Measurements from ENCODE around the gene GPR156. TPM values are rescaled to one million over a fixed set of nuclear protein-coding genes. Genes with fewer than 3 reads are reported as not detected.

Gene GPR156
- total RNA-seq, 6 donors from 2014 or later: 0.20 to 1.0 (median 0.24) TPM; not detected in 1

GRCh38 chr3:120177707-120178306 lies 107.2 kb downstream of the GPR156 start:
- WGBS, 2 donors: 52 to 64% methylated on average over 2 of the region's 2 CpGs
- Histone ChIP-seq H3K27ac (peak overlapping the region; percentile 50 to 85 (median 62)), H3K27me3 (no peaks in the 10 kb centered on the region), H3K4me1 (peaks cover 14 to 18% (median 17%) of the 10 kb centered on the region in 4 donors), H3K9me3 (no peaks in the 10 kb centered on the region), H3K4me3 (no peak overlapping the region), H3K36me3 (no peaks in the 10 kb centered on the region)
- TF ChIP-seq POLR2A (IDR thresholded peaks at IDR 0.05): no peak
- TF ChIP-seq EP300 (IDR thresholded peaks at IDR 0.05): peak in 1 of 4 donors; percentile 36
- ATAC-seq (ENCODE audit: low FRiP score in 2 of 2) (peak; percentile 61 to 62), DNase-seq (peak in 1 of 2 donors; percentile 64)

- ATAC-seq (ENCODE audit: low FRiP score in 2 of 2) (peak; percentile 84 to 88), DNase-seq (peak in 1 of 2 donors; percentile 83)
- Histone ChIP-seq H3K27me3 (no peaks in the 10 kb centered on the region), H3K9me3 (no peaks in the 10 kb centered on the region), H3K4me1 (peaks cover 14 to 18% (median 17%) of the 10 kb centered on the region in 4 donors), H3K4me3 (no peak overlapping the region), H3K27ac (peak overlapping the region; percentile 50 to 85 (median 62)), H3K36me3 (no peaks in the 10 kb centered on the region)
- TF ChIP-seq CTCF (IDR thresholded peaks at IDR 0.05) (no peak), POLR2A (IDR thresholded peaks at IDR 0.05) (no peak), EP300 (IDR thresholded peaks at IDR 0.05) (peak in 1 of 4 donors; percentile 55), POLR2AphosphoS5 (IDR thresholded peaks at IDR 0.05) (peak; percentile 41 to 63)
- WGBS, 2 donors: 29 to 32% methylated on average over 6 of the region's 6 CpGs
Observed at GRCh38 chr3:120177151-120177550, 107.9 kb downstream of the GPR156 start.

GRCh38 chr3:120174811-120175539 lies 110.0 kb downstream of the GPR156 start:
- Histone ChIP-seq H3K27ac (no peak overlapping the region), H3K4me1 (peaks cover 14 to 18% (median 17%) of the 10 kb centered on the region in 4 donors), H3K36me3 (no peaks in the 10 kb centered on the region), H3K27me3 (no peaks in the 10 kb centered on the region), H3K4me3 (no peak overlapping the region), H3K9me3 (no peaks in the 10 kb centered on the region)
- WGBS, 2 donors: 78 to 100% methylated on average over 1 to 2 of the region's 3 CpGs
- TF ChIP-seq POLR2A (IDR thresholded peaks at IDR 0.05) (no peak), EP300 (IDR thresholded peaks at IDR 0.05) (no peak), POLR2AphosphoS5 (IDR thresholded peaks at IDR 0.05) (no peak), CTCF (IDR thresholded peaks at IDR 0.05) (no peak)
- DNase-seq: no peak
- no peak for ATAC-seq (ENCODE audit: low FRiP score in 2 of 2)

- TF ChIP-seq CTCF (IDR thresholded peaks at IDR 0.05): no peak
- TF ChIP-seq EP300 (IDR thresholded peaks at IDR 0.05): no peak
- no peak for TF ChIP-seq POLR2AphosphoS5 (IDR thresholded peaks at IDR 0.05)
- no peak for TF ChIP-seq POLR2A (IDR thresholded peaks at IDR 0.05)
- WGBS, 2 donors: 73 to 80% methylated on average over 6 of the region's 6 CpGs
- H3K9me3 ChIP-seq: no peaks in the 10 kb centered on the region
- no peaks in the 10 kb centered on the region for H3K27me3 ChIP-seq
- ATAC-seq (ENCODE audit: low FRiP score in 2 of 2) (no peak), DNase-seq (no peak)
- H3K4me1 ChIP-seq: peaks cover 14 to 18% (median 17%) of the 10 kb centered on the region in 4 donors
- H3K36me3 ChIP-seq: no peaks in the 10 kb centered on the region
- H3K27ac ChIP-seq: no peak overlapping the region
- no peak overlapping the region for H3K4me3 ChIP-seq
Observed at GRCh38 chr3:120173056-120173675, 111.9 kb downstream of the GPR156 start.

- 63 to 65% methylated on average over 6 of the region's 6 CpGs for WGBS, 2 donors
- ATAC-seq (ENCODE audit: low FRiP score in 2 of 2) (no peak), DNase-seq (no peak)
- H3K36me3 ChIP-seq: no peaks in the 10 kb centered on the region
- H3K9me3 ChIP-seq: no peaks in the 10 kb centered on the region
- H3K27ac ChIP-seq: no peak overlapping the region
- H3K27me3 ChIP-seq: no peaks in the 10 kb centered on the region
- H3K4me1 ChIP-seq: peaks cover 6 to 9% (median 7%) of the 10 kb centered on the region in 4 donors
- TF ChIP-seq CTCF (IDR thresholded peaks at IDR 0.05) (no peak), EP300 (IDR thresholded peaks at IDR 0.05) (no peak), POLR2AphosphoS5 (IDR thresholded peaks at IDR 0.05) (no peak), POLR2A (IDR thresholded peaks at IDR 0.05) (no peak)
- no peak overlapping the region for H3K4me3 ChIP-seq
Observed at GRCh38 chr3:120172070-120172469, 113.0 kb downstream of the GPR156 start.

All from upper lobe of left lung (tissue), 6 donors.